ENCODE measurements around the gene OR2V1. TPM values are rescaled to one million over a fixed set of nuclear protein-coding genes. Genes with fewer than 3 reads are reported as not detected.

OR2V1 gene
- total and polyA plus RNA-seq, 2 of the 13 experiments (the other 11 are each of a cell fraction or from before 2014, with no cell fraction given), result not detected

DNA sequence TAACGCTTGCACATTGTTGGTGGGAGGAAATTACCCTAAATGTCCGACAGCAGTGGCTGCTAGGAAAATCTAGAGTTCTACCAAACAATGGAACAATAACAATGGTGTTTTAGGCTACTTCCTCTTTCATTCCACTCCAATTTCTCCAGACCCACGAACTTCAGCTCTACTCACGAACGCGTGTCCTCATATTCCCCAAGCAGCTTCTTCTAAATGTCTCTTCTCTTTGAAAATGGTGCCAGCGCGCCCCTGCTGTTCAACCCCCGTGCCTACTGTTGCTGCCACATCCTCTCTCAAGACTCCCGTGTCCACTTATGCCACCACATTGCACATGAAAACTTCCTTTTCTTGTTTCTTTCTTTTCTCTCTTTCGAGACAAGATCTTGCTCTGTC lies 42.1 kb upstream of the OR2V1 start:
- 18% methylated on average over 11 of the region's 11 CpGs for WGBS (ENCODE audit: low lambda C conversion rate)
- in situ Hi-C loops (cut with HindIII; ENCODE audit: extremely low pct_ligation_motif_present, low pct_unique_long_range_greater_than_20kb), result no loop called here

DNA sequence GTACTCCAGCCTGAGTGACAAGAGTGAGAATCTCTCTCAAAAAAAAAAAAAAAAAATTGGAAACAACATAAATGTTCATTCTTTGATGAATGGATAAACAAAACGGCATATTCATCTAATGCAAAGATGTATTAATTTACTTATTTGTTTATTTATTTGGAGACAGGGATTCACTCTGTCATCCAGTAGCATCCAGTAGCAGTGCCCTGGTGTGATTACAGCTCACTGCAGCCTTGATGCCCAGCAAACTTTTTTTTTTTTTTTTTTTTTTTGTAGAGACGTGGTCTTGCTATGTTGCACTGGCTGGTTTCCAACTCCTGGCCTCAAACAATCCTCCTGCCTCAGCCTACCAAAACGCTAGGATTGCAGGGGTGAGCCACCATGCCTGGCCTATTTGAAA lies 40.8 kb upstream of the OR2V1 start:
- Histone ChIP-seq H3K4me3 (replicated peaks in 1 of 3; ENCODE audit: insufficient read depth in 1 of 3, low read depth in 2 of 3, low read length in 3 of 3) (no peak overlapping the region), H3K27me3 (ENCODE audit: control insufficient read depth in 1 of 2, insufficient read depth in 2 of 2, low read length in 2 of 2) (peaks cover 0 to 12% of the 10 kb centered on the region in 2 experiments; a peak in 1 of 5 replicates), H3K4me2 (ENCODE audit: low read depth, low read length) (no peak overlapping the region), H3K4me1 (ENCODE audit: insufficient read depth, low read length) (peaks cover 53% of the 10 kb centered on the region), H3K79me2 (ENCODE audit: insufficient read depth, low read length) (no peaks in the 10 kb centered on the region), H3K36me3 (replicated peaks in 1 of 2; ENCODE audit: control insufficient read depth in 1 of 2, insufficient read depth in 2 of 2, low read length in 2 of 2) (no peaks in the 10 kb centered on the region), H3K27ac (ENCODE audit: extremely low read length, insufficient read depth, low read length) (no peak overlapping the region), H3K9me3 (ENCODE audit: low read length) (no peaks in the 10 kb centered on the region), H4K20me1 (ENCODE audit: insufficient read depth, low read length) (no peaks in the 10 kb centered on the region), H2AFZ (ENCODE audit: low read length) (no peak overlapping the region), H3K9ac (ENCODE audit: insufficient read depth, low read depth, low read length) (no peak overlapping the region)
- no peak for FAIRE-seq
- CTCF ChIA-PET (ENCODE audit: low intra/inter-chr PET ratio, low total read pairs), result no interaction called here
- no peak for DNase-seq (ENCODE audit: low spot score)
- WGBS (ENCODE audit: low lambda C conversion rate), result 3% methylated on average over 3 of the region's 3 CpGs
- in situ Hi-C loops (cut with HindIII; ENCODE audit: extremely low pct_ligation_motif_present, low pct_unique_long_range_greater_than_20kb), result no loop called here
- POLR2A ChIA-PET, result no interaction called here
- no TSS peak for BruUV-seq (replicated peaks)
- intact Hi-C loops (cut with micrococcal nuclease; ENCODE audit: unreplicated experiment), result no loop called here
- ATAC-seq, result no peak
- TF ChIP-seq POLR2AphosphoS2 (IDR thresholded peaks at IDR 0.05; ENCODE audit: low read depth, low read length) (no peak), MED1 (CRISPR knock-in tag; IDR thresholded peaks at IDR 0.05) (no peak), ZNF333 (CRISPR knock-in tag; IDR thresholded peaks at IDR 0.05; ENCODE audit: borderline replicate concordance) (no peak), ZBTB1 (CRISPR knock-in tag; IDR thresholded peaks at IDR 0.05; ENCODE audit: borderline replicate concordance) (no peak), EEA1 (CRISPR knock-in tag; IDR thresholded peaks at IDR 0.05; ENCODE audit: borderline replicate concordance) (no peak), ZSCAN30 (CRISPR knock-in tag; IDR thresholded peaks at IDR 0.05) (no peak), ZNF44 (CRISPR knock-in tag; IDR thresholded peaks at IDR 0.05) (no peak)
- TF ChIP-seq, protein P1, sequence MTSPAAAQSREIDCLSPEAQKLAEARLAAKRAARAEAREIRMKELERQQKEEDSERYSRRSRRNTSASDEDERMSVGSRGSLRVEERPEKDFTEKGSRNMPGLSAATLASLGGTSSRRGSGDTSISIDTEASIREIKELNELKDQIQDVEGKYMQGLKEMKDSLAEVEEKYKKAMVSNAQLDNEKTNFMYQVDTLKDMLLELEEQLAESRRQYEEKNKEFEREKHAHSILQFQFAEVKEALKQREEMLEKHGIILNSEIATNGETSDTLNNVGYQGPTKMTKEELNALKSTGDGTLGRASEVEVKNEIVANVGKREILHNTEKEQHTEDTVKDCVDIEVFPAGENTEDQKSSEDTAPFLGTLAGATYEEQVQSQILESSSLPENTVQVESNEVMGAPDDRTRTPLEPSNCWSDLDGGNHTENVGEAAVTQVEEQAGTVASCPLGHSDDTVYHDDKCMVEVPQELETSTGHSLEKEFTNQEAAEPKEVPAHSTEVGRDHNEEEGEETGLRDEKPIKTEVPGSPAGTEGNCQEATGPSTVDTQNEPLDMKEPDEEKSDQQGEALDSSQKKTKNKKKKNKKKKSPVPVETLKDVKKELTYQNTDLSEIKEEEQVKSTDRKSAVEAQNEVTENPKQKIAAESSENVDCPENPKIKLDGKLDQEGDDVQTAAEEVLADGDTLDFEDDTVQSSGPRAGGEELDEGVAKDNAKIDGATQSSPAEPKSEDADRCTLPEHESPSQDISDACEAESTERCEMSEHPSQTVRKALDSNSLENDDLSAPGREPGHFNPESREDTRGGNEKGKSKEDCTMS (CRISPR knock-in tag; conservative IDR thresholded peaks at IDR 0.05), result no peak
- TF ChIP-seq, protein P2, sequence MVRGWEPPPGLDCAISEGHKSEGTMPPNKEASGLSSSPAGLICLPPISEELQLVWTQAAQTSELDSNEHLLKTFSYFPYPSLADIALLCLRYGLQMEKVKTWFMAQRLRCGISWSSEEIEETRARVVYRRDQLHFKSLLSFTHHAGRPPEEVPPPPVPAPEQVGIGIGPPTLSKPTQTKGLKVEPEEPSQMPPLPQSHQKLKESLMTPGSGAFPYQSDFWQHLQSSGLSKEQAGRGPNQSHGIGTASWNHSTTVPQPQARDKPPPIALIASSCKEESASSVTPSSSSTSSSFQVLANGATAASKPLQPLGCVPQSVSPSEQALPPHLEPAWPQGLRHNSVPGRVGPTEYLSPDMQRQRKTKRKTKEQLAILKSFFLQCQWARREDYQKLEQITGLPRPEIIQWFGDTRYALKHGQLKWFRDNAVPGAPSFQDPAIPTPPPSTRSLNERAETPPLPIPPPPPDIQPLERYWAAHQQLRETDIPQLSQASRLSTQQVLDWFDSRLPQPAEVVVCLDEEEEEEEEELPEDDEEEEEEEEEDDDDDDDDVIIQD (CRISPR knock-in tag; IDR thresholded peaks at IDR 0.05; ENCODE audit: low read depth), result no peak

More for the DNA sequence above, 42.1 kb upstream of the OR2V1 start:
- Histone ChIP-seq H2AFZ (ENCODE audit: low read length) (no peak overlapping the region), H3K4me3 (replicated peaks in 1 of 3; ENCODE audit: insufficient read depth in 1 of 3, low read depth in 2 of 3, low read length in 3 of 3) (peak overlapping the region; percentile 26 to 58 (median 29); a peak in 4 of 6 replicates), H3K79me2 (ENCODE audit: insufficient read depth, low read length) (no peaks in the 10 kb centered on the region), H4K20me1 (ENCODE audit: insufficient read depth, low read length) (no peaks in the 10 kb centered on the region), H3K27ac (ENCODE audit: extremely low read length, insufficient read depth, low read length) (no peak overlapping the region), H3K36me3 (replicated peaks in 1 of 2; ENCODE audit: control insufficient read depth in 1 of 2, insufficient read depth in 2 of 2, low read length in 2 of 2) (no peaks in the 10 kb centered on the region), H3K27me3 (ENCODE audit: control insufficient read depth in 1 of 2, insufficient read depth in 2 of 2, low read length in 2 of 2) (peaks cover 0 to 12% of the 10 kb centered on the region in 2 experiments; a peak in 1 of 5 replicates), H3K9ac (ENCODE audit: insufficient read depth, low read depth, low read length) (no peak overlapping the region), H3K4me2 (ENCODE audit: low read depth, low read length) (peak overlapping the region; percentile 75), H3K9me3 (ENCODE audit: low read length) (no peaks in the 10 kb centered on the region), H3K4me1 (ENCODE audit: insufficient read depth, low read length) (peaks cover 57% of the 10 kb centered on the region)
- FAIRE-seq (no peak), DNase-seq (ENCODE audit: low spot score) (no peak), ATAC-seq (no peak)
- TF ChIP-seq STAG1 (CRISPR knock-in tag; IDR thresholded peaks at IDR 0.05) (peak; percentile 29; the same call in 1 of the 2 replicates), PCBP2 (optimal IDR thresholded peaks at IDR 0.05; ENCODE audit: low read depth, low read length, poor library complexity, severe bottlenecking) (no peak)
- TF ChIP-seq, protein P3, sequence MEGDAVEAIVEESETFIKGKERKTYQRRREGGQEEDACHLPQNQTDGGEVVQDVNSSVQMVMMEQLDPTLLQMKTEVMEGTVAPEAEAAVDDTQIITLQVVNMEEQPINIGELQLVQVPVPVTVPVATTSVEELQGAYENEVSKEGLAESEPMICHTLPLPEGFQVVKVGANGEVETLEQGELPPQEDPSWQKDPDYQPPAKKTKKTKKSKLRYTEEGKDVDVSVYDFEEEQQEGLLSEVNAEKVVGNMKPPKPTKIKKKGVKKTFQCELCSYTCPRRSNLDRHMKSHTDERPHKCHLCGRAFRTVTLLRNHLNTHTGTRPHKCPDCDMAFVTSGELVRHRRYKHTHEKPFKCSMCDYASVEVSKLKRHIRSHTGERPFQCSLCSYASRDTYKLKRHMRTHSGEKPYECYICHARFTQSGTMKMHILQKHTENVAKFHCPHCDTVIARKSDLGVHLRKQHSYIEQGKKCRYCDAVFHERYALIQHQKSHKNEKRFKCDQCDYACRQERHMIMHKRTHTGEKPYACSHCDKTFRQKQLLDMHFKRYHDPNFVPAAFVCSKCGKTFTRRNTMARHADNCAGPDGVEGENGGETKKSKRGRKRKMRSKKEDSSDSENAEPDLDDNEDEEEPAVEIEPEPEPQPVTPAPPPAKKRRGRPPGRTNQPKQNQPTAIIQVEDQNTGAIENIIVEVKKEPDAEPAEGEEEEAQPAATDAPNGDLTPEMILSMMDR (CRISPR knock-in tag; IDR thresholded peaks at IDR 0.05), result 0 out of 2 replicates have a peak, but pooled peaks have one; percentile 22
- intact Hi-C loops (cut with micrococcal nuclease; ENCODE audit: unreplicated experiment), result no loop called here
- POLR2A ChIA-PET, result interaction anchor here (1.0 to 2.1 kb wide), 3 partner anchors 11 to 34 kb away, joined by 3 to 8 read pairs (median 4); no protein-coding TSS in a partner anchor
- no TSS peak for BruUV-seq (replicated peaks)
- CTCF ChIA-PET (ENCODE audit: low intra/inter-chr PET ratio, low total read pairs), result no interaction called here
